ENCODE data around the gene DOCK8.

The DOCK8 gene

DNA sequence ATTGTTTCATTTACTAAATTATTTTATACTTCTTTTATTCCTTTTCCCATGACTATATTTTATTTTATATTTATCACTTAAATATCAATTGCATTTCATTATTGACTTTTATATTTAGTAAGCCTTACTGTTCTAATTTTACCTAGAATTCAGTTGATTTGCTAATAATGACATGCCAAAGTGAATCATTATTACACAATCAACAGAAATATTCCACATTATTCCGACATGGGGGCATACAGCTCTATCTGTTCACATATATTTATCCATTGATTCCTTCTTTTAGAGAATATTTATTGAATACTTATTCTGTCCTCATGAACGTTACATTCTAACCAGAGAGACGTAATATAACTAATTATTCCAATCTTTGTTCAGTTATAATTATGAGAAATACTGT, 221.8 kb downstream of the DOCK8 start:
- no peak for DNase-seq

DNA sequence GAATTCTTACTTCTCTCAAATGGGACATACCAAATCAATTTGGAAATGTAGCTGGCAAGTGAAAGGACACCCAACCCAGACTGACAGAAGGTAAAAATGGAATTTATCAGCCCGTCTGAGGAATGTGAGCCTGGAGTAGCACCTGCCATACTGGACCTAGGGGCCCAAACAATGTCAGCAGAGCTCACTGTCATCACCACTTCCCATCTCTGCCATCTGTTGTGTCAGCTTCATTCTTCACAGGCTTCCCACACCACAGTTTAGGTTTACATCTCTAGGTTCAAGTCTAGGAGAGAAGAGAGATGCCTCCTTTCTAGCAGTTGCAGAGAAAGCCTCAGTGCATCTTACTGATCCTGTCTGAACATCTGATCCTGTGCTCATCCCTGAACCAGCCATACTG, 222.4 kb downstream of the DOCK8 start:
- no peak for DNase-seq

DNA sequence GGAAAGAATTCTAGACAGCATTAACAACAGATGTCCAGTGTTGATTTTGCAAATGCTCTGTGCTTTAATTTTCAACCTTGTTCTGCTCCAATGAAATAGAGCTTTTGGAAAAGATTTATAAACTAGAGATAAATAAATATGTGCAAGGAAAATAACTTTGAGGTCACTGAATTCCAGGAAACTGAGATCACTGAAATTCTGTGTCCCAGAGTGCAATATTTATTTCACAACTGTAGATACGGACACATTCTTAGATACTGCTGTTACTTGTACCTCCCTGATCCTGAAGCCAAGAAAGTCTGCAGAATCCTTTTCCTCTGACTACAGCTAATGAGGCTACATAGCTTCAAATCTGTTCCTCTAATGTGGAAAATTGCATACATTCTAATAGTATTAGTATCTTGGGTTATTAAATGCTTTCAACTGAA, 222.9 kb downstream of the DOCK8 start:
- DNase-seq = no peak

DNA sequence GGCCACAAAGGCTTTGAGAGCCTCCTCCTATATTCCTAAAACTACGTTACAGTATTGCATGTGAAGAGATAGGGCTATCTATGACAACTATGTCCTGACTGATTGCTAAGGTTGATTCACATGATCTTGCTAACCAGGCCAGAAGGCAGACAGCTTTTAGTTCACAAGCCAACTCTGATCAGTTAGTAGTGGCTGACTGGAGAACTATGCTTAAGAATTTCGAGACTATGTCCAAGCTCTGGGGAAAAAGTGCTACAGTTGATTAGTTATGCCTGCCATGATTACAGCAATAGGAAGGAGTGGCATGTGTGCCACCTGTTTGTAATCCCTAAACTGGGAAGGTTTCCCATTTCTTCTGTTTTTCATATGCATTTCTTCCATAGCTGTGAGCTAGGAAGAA, 223.4 kb downstream of the DOCK8 start:
- DNase-seq = no peak

DNA sequence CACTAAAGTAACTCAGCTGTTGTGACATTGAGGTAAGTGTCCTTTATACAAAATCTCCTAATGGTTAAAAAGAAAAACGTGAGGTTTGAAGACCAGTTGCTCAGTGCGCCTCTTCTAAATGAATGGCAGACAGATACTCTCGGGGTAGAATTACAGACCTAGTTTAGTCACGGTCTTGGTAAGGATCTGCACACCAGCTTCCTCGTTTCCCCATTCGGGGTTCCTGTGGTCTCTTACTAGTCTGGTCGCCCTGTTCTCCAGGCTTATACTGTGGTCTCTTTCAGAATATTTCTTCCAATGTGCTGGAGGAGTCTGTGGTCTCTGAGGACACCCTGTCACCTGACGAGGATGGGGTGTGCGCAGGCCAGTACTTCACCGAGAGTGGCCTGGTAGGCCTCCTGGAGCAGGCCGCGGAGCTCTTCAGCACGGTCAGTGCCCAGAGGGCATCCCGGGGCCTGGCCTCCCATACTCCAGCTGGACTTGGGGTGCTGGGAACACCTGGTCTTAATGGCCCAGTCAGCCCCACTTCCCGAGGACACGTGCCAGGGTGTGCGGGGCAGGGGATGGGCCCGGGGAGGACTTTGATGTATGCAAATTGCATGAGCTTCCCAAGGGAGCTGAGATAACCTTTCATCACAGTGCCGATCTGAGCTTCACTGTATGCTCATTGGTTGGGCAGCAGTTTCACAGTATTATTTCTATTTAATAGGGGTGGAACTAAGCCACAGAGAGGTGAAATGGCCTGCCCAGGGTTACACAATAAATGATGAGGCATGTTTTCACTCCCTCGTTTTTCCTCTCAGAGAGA, 224.5 kb downstream of the DOCK8 start:
- no peak for DNase-seq

DNA sequence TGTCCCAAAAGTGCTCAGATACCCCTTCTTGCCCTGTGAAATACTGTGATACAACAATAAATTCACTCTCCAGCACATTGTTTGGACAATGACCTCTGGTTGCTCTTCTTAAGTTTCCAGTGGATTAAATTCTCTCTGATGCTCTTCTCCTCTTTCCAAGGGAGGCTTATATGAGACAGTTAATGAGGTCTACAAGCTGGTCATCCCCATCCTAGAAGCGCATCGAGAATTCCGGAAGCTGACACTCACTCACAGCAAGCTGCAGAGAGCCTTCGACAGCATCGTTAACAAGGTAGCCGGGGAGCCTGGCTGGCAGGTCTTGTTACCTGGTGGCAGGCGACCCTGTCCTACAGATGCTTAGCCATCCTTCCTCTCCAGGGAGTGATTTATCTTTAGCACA, 226.5 kb downstream of the DOCK8 start:
- no peak for DNase-seq

DNA sequence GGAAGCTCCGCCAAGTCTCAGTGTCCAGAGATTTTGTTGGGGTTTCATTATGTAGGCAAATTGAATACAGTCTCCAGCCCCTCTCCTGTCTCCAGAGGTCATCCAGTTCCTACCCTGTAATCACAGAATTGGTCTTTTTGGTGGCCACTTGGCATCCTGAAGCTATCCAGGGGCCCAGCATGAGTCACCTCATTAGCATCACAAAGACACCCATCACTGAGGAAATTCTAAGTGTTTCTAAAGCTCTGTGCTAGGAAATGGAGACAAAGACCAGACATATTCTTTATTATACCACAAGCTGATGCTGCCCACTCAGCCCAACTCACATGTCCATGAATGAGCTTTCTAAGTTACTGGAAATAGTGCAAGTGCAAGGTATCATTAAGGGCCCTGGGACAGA, 229.9 kb downstream of the DOCK8 start:
- DNase-seq = no peak

DNA sequence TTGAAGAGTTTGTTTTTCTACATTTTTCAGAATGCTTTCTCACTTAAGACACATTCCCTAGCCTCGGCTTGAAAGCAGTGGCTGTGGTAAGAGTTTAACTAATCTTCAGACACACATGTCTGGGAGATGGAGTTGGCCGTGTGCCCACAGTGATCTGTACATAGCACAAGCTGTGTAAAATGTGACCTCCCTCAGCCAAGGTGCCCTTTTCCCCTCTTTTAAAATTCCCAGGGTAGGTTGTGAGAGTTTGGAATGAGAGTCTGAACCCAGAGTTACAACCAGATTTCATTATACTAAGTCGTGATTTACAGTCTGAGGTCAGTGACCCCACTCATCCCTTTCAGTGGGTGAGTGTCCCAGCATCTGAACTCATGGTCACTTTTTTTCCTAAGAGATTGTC, 230.4 kb downstream of the DOCK8 start:
- DNase-seq = no peak

DNA sequence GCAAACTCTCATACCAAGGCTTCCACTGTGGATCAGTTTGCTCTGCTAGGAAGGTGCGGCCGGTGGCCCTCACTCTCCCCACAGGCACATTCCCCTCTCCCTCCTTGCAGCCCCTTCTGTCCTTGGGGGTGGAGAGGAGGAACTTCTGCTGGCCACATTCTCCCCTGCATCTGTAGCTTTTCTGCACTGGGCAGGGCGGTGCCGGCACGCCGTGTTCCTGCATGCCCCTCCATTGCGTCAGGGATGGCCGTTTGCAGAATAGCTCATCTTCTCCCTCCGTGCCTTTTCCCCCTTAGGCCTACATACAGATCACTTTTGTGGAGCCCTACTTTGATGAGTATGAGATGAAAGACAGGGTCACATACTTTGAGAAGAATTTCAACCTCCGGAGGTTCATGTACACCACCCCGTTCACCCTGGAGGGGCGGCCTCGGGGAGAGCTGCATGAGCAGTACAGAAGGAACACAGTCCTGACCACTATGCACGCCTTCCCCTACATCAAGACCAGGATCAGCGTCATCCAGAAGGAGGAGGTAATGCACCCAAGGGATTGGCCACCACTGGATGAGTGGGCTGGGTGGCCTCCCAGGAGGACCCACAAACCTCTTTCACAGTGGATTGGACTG, 231.5 kb downstream of the DOCK8 start:
- no peak for DNase-seq

DNA sequence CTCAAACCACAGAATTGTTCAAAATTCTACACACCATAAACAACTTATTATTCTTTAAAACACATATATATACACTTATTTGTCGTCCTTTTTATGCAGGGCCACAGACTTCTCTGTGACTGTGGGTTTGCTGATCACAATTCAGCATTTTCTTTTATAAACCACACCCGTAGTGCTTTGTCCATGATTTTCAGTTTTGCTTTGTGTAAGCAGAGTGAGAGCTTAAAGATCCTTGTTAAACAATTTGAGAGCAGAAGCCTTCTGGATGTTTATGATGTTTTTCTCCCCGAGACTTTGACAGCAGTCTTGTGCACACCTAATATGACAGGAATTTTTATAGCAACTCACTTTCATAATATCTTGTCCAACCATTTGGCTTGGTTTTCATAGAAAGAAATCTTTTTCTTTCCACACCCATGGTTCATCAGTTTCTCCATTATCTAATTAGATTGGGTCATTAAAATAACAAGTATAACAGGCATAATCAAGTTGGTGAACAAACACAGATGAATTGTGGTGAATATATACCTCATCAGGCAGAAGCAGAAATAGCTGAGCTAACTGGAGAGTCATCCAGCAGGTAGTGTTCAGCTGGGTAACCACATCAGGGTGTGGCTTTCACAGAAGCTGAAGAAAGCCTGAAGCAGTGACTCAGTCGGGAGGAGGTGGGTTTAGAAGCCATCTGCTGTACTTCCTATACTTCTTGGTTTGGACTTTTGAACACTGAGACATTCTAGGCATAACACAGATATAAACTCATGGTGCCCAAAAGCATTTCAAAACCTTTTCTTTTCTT, 232.8 kb downstream of the DOCK8 start:
- no peak for DNase-seq

DNA sequence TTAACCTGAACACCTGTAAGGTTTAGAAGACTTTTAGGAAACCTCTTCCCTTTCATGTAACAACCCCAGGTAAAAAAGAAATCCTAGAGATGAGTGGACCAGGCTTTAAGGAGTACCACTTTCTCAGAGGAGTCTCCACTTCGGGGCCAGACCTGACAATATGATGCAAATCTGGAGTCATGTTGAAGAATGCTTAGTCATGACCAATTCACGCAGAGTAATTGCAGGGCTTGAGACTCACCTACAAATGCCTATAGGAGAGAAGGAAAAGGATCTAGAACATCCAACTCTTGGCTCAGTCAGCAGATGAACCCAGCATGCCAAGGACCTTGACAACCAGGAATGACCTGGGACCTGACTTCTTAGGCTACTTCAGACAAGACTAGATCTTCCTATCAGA, 235.4 kb downstream of the DOCK8 start:
- DNase-seq = no peak

DNA sequence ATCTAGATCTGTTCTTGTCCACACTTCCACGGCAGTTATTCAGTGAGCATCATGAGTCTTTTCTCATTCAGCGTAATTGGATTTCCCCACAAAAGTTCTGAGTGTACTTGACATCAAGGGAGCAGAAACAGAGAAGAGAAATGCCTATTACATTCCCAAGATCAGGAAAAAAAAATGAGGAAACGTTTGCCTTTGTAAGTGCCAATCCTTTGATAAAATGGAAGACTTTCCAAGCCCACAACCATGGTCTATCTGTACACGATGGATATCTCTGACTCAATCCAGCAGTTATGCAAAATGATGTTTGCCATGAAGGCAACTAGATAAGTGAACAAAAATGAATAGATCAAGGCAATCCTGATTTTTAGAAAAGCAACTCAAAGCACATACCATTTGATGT, 235.9 kb downstream of the DOCK8 start:
- DNase-seq = no peak

DNA sequence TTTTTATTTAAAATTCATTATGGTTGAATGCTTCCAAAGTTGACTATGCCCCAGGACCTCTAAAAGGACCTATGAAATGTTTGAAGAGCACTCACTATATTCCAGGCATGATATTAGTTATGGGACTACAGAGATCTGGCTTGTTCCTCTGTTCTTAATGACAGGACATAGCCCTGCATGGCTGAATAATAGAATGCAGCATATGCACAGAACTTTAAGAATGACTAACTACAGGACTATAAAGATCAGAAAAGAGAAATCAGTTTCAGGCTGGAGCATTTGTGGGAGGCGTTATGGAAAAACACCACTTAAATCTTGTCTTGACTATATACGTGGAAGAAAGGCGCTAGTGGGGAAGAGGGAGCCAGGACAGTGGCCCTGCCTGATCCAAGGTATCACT, 239.2 kb downstream of the DOCK8 start:
- no peak for DNase-seq

DNA sequence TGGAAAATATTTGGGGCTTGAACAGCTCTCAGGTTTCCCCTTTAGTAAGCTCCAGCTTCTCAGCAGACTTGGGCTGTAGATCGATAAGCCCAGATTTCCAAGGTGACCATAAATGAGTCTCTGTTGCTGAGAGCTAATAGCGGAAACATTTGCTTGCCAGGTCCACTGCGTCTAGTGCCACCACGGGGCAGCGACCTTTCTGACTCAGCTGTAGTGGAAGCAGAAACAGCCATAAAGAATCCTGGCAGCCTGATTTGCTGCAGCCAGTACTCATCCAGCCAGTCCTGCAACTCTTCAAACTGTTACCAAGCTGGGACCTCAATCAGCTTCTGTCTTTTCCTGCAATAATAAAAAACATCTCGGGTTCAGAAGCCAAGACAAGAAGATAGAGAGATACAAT, 241.7 kb downstream of the DOCK8 start:
- DNase-seq = no peak

DNA sequence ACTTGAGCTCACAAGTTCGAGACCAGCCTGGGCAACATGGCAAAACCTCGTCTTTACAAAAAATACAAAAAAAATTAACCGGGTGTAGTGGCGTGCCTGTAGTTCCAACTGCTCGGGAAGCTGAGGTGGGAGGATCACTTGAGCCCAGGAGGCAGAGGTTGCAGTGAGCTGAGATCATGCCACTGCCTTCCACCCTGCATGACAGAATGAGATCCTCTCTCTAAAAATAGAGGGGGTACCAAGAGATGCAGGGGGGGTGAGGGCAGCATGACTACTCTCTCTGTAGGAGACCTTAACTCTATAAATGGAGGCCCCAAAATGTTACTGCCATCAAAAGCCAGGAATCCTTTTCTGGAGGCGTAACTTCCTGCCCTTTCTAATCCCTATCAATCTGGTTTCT, 243.9 kb downstream of the DOCK8 start:
- no peak for DNase-seq

DNA sequence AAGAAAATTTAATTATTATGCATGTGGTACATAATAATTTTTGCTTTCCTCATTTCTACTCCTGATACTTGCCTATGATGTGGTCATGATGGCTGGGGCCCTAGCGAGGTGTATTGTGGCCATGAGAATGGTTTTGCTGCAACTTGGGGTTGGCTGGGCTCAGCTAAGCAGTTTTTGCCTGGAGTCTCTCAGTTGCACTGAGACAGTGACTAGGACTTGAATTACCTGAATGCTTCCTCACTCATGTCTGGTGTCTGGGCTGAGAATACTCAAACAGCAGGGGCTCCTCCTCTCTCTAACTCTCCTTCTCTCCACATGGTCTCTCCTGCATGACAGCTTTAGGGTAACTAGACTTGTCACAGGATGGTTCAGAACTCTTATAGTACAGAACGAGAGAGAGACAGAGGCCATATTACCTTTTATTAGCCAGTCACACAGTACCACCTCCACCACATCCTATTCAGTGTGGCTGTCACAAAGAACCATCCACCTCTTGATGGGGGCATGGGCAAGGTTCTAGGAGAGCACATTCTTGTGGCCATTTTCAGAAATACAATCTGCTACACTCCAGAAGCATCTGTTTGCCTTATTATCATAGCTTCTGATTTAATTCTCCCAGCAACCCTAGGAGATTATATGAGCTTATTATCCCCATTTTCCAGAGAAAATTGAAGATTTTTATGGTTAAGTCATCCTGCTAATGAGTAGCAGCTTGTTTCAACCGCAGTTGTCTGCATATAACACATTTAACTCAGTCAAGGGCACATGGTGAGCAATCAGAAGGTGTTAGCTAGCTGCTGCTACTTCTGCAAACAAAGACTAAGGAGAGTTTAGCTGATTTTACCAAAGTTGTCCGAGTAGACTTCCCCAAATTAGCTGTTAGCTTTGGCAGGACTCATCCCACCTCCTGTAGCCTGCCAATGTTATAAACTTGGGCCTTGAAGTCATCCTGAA, 245.1 kb downstream of the DOCK8 start:
- no peak for DNase-seq

DNA sequence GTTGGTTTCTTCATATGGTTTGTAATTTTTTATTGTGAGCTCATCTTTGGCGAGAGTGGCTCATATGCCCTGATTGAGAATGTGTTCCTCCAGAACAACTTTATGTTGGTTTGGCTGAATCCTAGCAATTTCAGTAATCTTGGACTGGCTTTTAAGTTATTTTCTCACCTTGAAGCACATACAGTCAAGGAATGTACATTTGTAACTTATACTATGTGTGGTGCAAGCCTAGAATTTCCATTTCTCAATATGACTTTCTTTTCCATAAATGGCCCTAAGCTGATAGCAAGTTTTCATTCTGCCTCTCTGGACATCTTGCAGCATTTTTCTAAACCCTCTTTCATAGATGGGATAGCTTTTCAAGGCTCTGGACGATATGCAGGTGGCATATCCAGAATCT, 247.5 kb downstream of the DOCK8 start:
- no peak for DNase-seq

DNA sequence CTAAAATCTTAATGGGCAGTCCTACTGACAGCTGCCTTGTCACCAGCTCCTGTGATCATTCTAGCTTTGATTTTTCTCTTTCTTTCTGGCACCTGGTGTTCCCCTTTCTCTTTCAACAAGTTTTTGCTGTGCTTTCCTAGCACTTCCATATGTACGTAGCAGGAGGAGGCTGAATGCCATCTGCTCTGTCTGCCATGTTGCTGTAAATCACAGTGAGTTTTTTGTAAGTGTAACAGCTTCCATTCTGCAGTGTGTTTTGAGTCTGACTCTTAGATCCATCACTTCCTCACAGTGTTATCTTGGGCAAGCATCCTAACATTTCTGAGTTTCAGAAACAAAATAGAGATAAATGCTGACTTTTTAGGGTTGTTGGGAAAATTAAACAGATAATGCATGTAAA, 247.9 kb downstream of the DOCK8 start:
- DNase-seq = no peak

DNA sequence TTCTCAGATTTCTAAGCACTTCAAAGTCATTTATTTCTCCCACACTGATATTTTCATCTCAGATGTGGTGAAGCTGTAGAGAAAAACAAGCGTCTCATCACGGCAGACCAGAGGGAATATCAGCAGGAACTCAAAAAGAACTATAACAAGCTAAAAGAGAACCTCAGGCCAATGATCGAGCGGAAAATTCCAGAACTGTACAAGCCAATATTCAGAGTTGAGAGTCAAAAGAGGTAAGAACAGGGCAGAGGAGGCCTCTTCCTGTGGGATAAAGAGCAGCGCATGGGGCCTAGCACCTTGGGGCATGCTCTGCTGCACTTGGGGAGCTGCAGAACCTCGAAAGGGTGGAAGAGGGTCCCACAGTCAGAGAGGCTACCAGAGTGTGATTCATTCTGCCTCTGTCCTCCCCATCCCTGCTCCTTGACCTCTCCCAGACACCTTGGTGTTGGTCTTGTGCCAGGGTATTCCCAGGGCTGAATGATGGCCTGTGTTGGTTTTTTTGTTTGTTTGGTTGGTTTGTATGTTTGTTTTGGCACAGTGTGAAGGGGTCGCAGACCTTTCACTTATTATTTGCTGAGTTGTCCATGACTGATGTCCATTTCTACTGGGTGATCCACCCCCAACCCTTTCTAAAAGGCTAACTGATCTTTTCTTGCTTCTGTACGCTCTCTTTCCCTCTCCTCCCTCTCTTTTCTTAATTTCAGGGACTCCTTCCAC, 248.9 kb downstream of the DOCK8 start:
- DNase-seq = no peak

DNA sequence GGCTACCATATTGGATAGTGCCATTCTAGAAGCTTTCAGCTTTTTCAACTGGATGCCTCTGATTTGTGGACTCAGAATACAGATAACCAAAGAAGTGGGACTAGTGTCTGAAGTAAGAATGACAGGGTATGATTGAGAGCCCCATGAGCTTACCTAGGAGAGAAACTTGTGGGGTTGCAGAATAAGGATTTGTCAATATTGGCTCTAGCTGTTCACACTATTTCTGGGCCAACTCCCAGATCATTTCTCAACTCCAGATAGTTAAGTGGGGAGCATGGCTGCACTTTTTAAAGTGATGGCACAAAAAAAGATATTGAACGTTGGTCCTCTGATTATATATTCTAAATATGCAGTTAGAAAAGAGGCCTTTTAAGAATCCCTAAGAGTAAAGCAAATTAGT, 252.1 kb downstream of the DOCK8 start:
- DNase-seq = no peak

DNA sequence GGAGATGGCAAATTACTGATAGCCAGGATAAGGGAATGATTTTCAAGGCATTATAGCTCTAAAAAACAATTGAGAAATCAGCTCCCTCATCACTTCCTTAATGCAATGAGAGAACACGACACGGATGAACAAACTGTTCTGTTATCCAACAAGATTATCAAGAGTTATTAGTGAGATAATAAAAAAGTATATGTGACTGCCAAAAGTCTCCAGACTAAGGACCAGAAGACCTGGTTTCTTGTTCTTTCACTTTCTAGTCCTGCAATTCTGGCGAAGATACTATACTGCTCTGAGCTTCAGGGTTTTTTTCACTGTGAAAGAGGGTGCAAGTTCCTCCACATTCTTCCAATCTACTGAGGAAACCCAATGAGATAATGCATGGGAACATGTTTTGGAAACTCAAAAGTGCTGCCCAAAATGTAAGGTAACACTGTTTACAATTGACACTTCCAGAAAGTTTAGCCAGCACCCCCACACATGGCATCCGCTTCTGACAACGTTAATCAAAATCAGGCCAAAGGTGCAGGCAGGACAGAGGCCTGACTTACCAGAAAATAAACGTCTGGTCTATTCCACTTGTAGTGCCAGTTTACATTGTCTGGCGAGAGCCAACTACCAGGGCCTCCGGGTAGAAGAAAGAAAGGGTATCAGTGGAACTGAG, 254.2 kb downstream of the DOCK8 start:
- DNase-seq = no peak

All from NCI-H774 (cell line).